ENCODE results near the gene HOXD8.

The HOXD8 gene

DNA sequence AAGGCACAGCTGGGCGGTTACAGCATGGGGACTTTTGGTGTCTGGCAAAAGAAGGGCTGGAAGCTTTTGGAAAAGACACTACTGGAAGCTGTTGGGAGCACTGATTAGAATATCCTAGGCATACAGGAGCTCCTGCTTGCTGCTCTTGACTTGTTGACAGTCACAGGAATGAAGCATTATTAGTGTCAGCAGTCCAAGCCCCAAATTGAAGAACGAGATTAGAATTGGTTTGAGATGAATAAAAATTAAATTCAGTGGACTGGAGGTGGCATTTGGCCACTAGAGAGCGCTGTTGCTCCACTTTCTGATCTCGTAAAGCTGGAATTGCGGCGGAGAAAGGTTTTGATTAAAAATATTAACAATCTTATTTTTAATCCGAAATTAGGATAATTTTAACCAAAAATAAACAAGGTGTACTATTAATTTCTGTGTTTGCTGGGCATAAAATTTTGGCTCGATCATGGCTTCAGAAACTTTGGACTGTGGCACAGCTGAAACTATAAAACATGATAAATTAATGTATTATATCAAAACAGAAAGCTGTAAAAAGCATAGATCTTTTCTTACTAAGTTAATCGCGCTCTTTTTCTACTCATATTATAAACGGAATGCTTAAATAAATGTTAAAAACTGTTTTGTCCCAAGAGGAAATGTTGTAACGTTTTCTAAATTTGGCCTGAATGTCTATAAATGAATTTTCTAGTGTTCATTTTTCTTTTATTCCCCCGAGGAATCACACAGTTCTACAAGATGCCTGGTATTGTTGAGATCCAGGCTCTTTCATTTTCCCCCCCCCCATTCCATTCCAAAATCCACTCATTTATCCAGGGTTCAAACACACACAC lies 2.4 kb upstream of the HOXD8 start:
- peaks cover 0 to 30% of the 10 kb centered on the region in 2 experiments; a peak in 1 of 3 replicates for H3K36me3 ChIP-seq (ENCODE audit: control insufficient read depth in 2 of 2, insufficient read depth in 1 of 2, low read length in 2 of 2)
- H3K27ac ChIP-seq (ENCODE audit: extremely low read depth, low read depth, low read length), result no peak overlapping the region
- TF ChIP-seq ZBTB8A (tag by site-specific recombination; IDR thresholded peaks at IDR 0.05) (peak; percentile 14; the same call in 1 of the 2 replicates), ZNF654 (tag by site-specific recombination; IDR thresholded peaks at IDR 0.05; ENCODE audit: low read depth) (peak; percentile 92), KLF8 (tag by site-specific recombination; IDR thresholded peaks at IDR 0.05) (no peak), SCRT1 (tag by site-specific recombination; IDR thresholded peaks at IDR 0.05; ENCODE audit: borderline replicate concordance) (peak; percentile 65; the same call in 1 of the 2 replicates), ZXDB (tag by site-specific recombination; IDR thresholded peaks at IDR 0.05) (0 out of 2 replicates have a peak, but pooled peaks have one; percentile 11), ZEB2 (tag by site-specific recombination; IDR thresholded peaks at IDR 0.05) (peak; percentile 53), OSR2 (tag by site-specific recombination; IDR thresholded peaks at IDR 0.05) (peak; percentile 79), SCRT2 (tag by site-specific recombination; IDR thresholded peaks at IDR 0.05) (peak; percentile 51), KLF7 (tag by site-specific recombination; IDR thresholded peaks at IDR 0.05; ENCODE audit: borderline replicate concordance) (no peak), ZNF660 (tag by site-specific recombination; IDR thresholded peaks at IDR 0.05) (peak; percentile 73; the same call in 1 of the 2 replicates), ZBTB17 (tag by site-specific recombination; IDR thresholded peaks at IDR 0.05) (peak; percentile 73)
- TF ChIP-seq, protein P1, sequence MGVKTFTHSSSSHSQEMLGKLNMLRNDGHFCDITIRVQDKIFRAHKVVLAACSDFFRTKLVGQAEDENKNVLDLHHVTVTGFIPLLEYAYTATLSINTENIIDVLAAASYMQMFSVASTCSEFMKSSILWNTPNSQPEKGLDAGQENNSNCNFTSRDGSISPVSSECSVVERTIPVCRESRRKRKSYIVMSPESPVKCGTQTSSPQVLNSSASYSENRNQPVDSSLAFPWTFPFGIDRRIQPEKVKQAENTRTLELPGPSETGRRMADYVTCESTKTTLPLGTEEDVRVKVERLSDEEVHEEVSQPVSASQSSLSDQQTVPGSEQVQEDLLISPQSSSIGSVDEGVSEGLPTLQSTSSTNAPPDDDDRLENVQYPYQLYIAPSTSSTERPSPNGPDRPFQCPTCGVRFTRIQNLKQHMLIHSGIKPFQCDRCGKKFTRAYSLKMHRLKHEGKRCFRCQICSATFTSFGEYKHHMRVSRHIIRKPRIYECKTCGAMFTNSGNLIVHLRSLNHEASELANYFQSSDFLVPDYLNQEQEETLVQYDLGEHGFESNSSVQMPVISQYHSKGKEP (tag by site-specific recombination; IDR thresholded peaks at IDR 0.05), result peak; percentile 79
- TF ChIP-seq, protein P2, sequence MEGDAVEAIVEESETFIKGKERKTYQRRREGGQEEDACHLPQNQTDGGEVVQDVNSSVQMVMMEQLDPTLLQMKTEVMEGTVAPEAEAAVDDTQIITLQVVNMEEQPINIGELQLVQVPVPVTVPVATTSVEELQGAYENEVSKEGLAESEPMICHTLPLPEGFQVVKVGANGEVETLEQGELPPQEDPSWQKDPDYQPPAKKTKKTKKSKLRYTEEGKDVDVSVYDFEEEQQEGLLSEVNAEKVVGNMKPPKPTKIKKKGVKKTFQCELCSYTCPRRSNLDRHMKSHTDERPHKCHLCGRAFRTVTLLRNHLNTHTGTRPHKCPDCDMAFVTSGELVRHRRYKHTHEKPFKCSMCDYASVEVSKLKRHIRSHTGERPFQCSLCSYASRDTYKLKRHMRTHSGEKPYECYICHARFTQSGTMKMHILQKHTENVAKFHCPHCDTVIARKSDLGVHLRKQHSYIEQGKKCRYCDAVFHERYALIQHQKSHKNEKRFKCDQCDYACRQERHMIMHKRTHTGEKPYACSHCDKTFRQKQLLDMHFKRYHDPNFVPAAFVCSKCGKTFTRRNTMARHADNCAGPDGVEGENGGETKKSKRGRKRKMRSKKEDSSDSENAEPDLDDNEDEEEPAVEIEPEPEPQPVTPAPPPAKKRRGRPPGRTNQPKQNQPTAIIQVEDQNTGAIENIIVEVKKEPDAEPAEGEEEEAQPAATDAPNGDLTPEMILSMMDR (tag by site-specific recombination; IDR thresholded peaks at IDR 0.05), result peak; percentile 63
- TF ChIP-seq, protein P3, sequence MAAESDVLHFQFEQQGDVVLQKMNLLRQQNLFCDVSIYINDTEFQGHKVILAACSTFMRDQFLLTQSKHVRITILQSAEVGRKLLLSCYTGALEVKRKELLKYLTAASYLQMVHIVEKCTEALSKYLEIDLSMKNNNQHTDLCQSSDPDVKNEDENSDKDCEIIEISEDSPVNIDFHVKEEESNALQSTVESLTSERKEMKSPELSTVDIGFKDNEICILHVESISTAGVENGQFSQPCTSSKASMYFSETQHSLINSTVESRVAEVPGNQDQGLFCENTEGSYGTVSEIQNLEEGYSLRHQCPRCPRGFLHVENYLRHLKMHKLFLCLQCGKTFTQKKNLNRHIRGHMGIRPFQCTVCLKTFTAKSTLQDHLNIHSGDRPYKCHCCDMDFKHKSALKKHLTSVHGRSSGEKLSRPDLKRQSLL (tag by site-specific recombination; IDR thresholded peaks at IDR 0.05), result no peak
- no peak overlapping the region for H3K4me3 ChIP-seq (ENCODE audit: low read depth, low read length)
- H3K9me3 ChIP-seq (ENCODE audit: control insufficient read depth, insufficient read depth, low read depth, low read length), result no peaks in the 10 kb centered on the region
- peaks cover 5% of the 10 kb centered on the region; the same call in 1 of the 2 replicates for H3K4me1 ChIP-seq (ENCODE audit: control insufficient read depth, insufficient read depth, low read length)
- CTCF ChIA-PET, result interaction anchor here (0.5 to 3.5 kb wide), 62 partner anchors 10 to 1643 kb away, joined by 3 to 51 read pairs (median 4); partner anchors contain the start of genes HOXD10 and HOXD11
- POLR2A ChIA-PET, result interaction anchor here (0.6 to 2.1 kb wide), 2 partner anchors 22 to 949 kb away, joined by 3 to 11 read pairs; no protein-coding TSS in a partner anchor

DNA sequence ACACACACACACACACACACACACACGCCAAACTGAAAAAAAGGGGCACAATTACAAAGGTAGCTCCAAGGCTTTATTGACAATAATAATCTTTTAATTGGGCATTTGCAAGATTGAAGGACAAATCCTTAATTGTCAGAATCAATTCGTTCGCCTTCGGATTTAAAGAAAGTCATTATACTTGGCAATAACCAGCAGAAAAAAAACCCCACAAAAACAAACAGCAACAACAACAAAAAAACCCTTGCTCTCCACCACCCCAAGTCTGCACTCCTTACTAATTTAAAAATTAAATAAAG lies 1.8 kb upstream of the HOXD8 start:
- POLR2A ChIA-PET, result no interaction called here
- H3K36me3 ChIP-seq (ENCODE audit: control insufficient read depth in 2 of 2, insufficient read depth in 1 of 2, low read length in 2 of 2), result peaks cover 0 to 24% of the 10 kb centered on the region in 2 experiments; a peak in 1 of 3 replicates
- no peaks in the 10 kb centered on the region for H3K9me3 ChIP-seq (ENCODE audit: control insufficient read depth, insufficient read depth, low read depth, low read length)
- peaks cover 5% of the 10 kb centered on the region; the same call in 1 of the 2 replicates for H3K4me1 ChIP-seq (ENCODE audit: control insufficient read depth, insufficient read depth, low read length)
- H3K4me3 ChIP-seq (ENCODE audit: low read depth, low read length), result no peak overlapping the region
- TF ChIP-seq, protein P4, sequence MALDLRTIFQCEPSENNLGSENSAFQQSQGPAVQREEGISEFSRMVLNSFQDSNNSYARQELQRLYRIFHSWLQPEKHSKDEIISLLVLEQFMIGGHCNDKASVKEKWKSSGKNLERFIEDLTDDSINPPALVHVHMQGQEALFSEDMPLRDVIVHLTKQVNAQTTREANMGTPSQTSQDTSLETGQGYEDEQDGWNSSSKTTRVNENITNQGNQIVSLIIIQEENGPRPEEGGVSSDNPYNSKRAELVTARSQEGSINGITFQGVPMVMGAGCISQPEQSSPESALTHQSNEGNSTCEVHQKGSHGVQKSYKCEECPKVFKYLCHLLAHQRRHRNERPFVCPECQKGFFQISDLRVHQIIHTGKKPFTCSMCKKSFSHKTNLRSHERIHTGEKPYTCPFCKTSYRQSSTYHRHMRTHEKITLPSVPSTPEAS (tag by site-specific recombination; IDR thresholded peaks at IDR 0.05), result peak; percentile 62; the same call in 1 of the 2 replicates
- no peak for TF ChIP-seq ZNF544 (tag by site-specific recombination; IDR thresholded peaks at IDR 0.05)
- H3K27ac ChIP-seq (ENCODE audit: extremely low read depth, low read depth, low read length), result no peak overlapping the region
- CTCF ChIA-PET, result interaction anchor here (0.5 to 3.5 kb wide), 34 partner anchors 9 to 1596 kb away, joined by 3 to 51 read pairs (median 5); partner anchors contain the start of gene HOXD11
